IMR-90 (cell line): ENCODE data around the gene GARIN3.

Experiments
- MAZ ChIP-seq: IDR thresholded peaks from 2 replicates; pipeline ENCODE4 v1.6.1; 2012; ENCODE audit warnings: low read depth, mild to moderate bottlenecking, low read length, improper control_type of control experiment, moderate library complexity, borderline replicate concordance
- TF ChIP-seq, protein P1 (sequence below): conservative IDR thresholded peaks from 2 replicates; pipeline ENCODE4 v1.5.1; 2012; ENCODE audit warnings: mild to moderate bottlenecking, low read depth, low read length, improper control_type of control experiment

DNA sequence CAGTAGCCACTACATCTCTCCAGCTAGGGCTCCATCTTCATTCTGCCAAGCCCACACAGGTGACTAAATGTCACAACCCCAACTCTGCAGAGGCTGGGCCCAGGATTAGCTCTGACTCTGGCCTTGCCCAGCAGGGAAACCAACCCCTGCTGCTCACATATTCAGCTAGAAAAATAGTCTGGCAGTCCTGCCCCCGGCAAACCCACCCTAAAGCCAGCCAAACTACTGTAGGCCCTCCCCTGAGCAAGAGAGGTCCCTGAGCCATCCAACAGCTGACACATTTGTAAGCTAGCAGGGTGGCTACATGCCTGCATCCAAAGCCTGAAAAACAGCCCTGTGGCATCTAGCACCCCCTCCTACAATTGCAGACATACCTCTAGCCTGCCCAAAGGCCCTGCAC lies 46.0 kb downstream of the GARIN3 start:
- no peak for TF ChIP-seq MAZ
- TF ChIP-seq, protein P1, sequence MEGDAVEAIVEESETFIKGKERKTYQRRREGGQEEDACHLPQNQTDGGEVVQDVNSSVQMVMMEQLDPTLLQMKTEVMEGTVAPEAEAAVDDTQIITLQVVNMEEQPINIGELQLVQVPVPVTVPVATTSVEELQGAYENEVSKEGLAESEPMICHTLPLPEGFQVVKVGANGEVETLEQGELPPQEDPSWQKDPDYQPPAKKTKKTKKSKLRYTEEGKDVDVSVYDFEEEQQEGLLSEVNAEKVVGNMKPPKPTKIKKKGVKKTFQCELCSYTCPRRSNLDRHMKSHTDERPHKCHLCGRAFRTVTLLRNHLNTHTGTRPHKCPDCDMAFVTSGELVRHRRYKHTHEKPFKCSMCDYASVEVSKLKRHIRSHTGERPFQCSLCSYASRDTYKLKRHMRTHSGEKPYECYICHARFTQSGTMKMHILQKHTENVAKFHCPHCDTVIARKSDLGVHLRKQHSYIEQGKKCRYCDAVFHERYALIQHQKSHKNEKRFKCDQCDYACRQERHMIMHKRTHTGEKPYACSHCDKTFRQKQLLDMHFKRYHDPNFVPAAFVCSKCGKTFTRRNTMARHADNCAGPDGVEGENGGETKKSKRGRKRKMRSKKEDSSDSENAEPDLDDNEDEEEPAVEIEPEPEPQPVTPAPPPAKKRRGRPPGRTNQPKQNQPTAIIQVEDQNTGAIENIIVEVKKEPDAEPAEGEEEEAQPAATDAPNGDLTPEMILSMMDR, result no peak
